Type B pancreatic cell (in vitro differentiated cells): ENCODE data around the gene MAML2. TPM values are rescaled to one million over a fixed set of nuclear protein-coding genes. Genes with fewer than 3 reads are reported as not detected.

Experiments
- DNase-seq: peaks from one replicate; pipeline ENCODE4 v3.0.0; 2021; ENCODE audit warnings: mixed read lengths; ENCODE audit not compliant: unreplicated experiment; ENCODE audit errors: extremely low spot score
- H3K27ac Mint-ChIP-seq: 2 replicates; pipeline ENCODE4 v1.8.0; 2021; ENCODE audit warnings: mild to moderate bottlenecking, mixed read lengths
- H3K27me3 Mint-ChIP-seq: 2 replicates; pipeline ENCODE4 v1.8.0; 2021; ENCODE audit warnings: mixed read lengths
- H3K36me3 Mint-ChIP-seq: 2 replicates; pipeline ENCODE4 v1.8.0; 2021; ENCODE audit warnings: mixed read lengths
- H3K4me1 Mint-ChIP-seq: one replicate; pipeline ENCODE4 v1.8.0; 2021; ENCODE audit warnings: mixed read lengths; ENCODE audit not compliant: unreplicated experiment
- H3K4me3 Mint-ChIP-seq: 2 replicates; pipeline ENCODE4 v1.8.0; 2021; ENCODE audit warnings: mild to moderate bottlenecking, mixed read lengths
- H3K9me3 Mint-ChIP-seq: 2 replicates; pipeline ENCODE4 v1.8.0; 2021; ENCODE audit warnings: mixed read lengths
- CTCF ChIP-seq: fragments of 200-600 bp; sonication (generic); conservative IDR thresholded peaks from 2 replicates; pipeline ENCODE4 v1.5.0; 2021; ENCODE audit warnings: antibody characterized with exemption, mild to moderate bottlenecking
- total RNA-seq: library from RNA; stranded (reverse); gene quantifications from 2 replicates; pipeline ENCODE4 v1.2.1, GENCODE V29; 2021; ENCODE audit warnings: low replicate concordance

Gene MAML2
- total RNA-seq, 1 donor from 2014 or later = 20.8 TPM

DNA sequence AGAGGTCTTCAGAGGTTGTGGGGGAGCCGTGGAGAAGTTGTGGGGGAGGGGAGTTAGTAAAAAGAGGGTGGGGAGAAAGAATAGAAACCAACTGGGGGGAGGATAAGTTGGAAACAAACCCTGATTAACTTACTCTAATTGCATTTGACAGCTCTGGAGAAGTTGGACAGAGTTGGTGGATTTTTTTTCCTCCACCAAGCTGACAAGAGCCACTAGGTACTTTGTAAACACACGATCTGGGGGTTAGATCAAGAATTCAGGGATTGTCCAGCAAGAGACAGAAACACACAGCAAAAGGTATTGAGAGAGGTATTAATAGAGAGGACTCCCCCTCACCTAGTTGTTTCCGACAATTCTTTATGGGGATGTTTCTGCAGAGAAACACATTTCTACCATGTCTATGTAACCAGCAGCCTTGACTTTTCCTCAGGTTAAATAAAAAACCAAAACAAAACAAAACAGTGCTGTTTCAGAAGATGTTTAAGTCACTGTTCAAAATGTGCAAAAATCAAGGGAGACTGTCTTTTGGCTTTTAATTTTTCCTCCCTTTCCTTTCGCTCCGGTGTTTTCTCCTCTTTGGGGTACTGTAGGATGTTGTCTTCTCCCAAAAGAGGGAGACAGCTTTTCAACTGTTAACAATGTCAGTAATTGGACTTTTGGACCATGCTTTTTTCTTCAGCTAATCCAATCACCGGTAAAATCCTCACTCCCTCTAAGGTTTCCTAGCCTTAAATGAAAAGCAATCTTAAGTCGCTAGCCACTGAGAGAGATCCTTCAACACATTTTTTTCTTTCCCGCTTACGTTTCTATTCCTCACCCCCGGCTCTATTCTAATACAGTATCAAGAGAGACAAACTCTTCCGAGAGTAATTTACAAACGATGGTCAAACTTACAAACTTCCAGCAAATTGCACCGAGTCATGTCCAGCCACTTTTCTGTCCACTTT lies 708 bp downstream of the MAML2 start:
- Mint-ChIP-seq H3K27ac (peak overlapping the region; percentile 86), H3K4me3 (peak overlapping the region; percentile 97), H3K4me1 (peaks cover 47% of the 10 kb centered on the region), H3K36me3 (peaks cover 6% of the 10 kb centered on the region), H3K9me3 (no peaks in the 10 kb centered on the region), H3K27me3 (no peaks in the 10 kb centered on the region)
- TF ChIP-seq CTCF = no peak
- no peak for DNase-seq

DNA sequence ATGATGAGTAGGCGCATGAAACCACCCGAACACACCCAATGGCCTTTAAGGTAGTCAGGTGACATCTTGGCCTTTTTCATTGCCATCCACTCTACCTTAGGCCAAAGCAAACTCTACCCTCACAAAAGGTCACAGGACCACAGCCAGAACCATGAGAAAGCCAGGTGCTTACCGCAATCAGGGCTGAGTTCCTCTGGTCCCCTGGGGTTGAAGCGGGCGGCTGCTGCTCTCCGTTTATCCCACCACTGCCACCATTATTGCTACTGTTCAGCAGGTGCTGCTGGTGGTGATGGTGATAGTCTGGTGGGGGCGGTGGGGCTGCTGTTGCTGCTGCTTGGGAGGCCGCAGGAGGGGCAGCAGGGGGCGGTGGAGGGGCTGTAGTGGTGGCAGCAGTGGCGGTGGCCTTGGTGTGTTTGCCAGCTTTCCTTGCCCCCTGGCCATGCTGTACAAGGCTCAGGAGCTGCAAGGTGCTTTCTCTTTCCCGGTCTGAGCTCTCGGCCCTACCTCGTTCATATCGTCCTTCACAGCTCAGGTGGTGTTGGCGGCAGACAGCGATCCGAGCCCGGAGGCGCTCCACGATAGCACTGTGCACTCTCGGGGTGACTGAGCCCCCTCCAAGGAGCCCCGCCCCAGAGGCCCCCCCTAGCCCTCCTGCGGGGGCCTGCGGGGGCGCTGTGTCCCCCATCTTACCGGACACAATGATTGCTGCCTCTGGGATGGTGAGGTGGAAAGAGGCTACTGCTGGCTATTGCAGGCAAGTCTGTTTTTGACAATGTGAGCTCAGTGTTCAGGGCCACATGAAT lies 1.6 kb downstream of the MAML2 start:
- no peak for DNase-seq

GRCh38 chr11:96340555-96340885 lies 2.5 kb downstream of the MAML2 start:
- H3K4me1 Mint-ChIP-seq = peaks cover 52% of the 10 kb centered on the region
- no peak for DNase-seq
- H3K9me3 Mint-ChIP-seq = no peaks in the 10 kb centered on the region
- H3K27ac Mint-ChIP-seq = peak overlapping the region; percentile 71
- H3K27me3 Mint-ChIP-seq = no peaks in the 10 kb centered on the region
- peaks cover 10% of the 10 kb centered on the region for H3K36me3 Mint-ChIP-seq
- TF ChIP-seq CTCF = no peak
- peak overlapping the region; percentile 97 for H3K4me3 Mint-ChIP-seq

More for the DNA sequence above, 1.6 kb downstream of the MAML2 start:
- H3K4me1 Mint-ChIP-seq = peaks cover 49% of the 10 kb centered on the region
- peaks cover 6% of the 10 kb centered on the region for H3K36me3 Mint-ChIP-seq
- TF ChIP-seq CTCF = peak; percentile 48
- no peaks in the 10 kb centered on the region for H3K9me3 Mint-ChIP-seq
- peak overlapping the region; percentile 86 for H3K27ac Mint-ChIP-seq
- no peaks in the 10 kb centered on the region for H3K27me3 Mint-ChIP-seq
- peak overlapping the region; percentile 97 for H3K4me3 Mint-ChIP-seq

DNA sequence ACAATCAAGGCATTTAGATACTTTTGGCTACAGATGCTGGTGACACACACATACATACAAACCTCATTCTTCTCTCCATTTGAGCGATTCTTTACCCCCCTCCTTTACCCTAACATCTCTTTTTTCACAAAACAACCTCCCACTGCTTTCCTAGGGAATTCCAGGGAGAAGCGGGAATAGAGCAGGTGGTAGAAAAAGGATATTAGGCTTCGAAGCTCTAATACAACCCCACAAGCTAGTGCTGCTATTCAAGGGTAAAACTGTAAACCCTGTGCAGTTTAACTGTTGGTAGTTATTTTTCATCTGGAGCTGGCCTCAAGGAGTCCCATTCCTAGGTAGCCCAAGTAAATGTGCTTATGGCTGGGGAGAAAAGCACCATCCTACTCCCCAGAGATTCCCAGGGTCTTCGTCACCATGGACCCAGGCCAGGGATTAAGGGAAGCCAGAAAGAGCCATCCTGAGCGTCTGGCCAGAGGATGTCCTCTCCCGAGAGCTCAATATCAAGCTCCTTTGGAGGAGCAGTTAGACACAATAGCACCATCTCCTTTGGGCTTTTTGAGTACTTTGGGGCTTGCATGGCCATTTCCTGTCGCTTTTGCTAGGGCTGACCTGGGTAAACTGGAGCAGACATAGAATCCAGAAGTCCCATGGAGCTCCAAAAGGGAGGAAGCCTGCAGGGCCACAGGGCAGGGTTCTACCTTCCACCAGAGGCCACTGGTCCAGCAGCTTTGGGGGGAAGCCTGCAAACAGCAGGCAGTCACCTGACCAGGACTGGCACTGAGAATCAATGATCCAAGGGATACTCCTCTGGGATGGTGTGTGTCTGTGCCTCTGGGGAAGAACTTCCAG lies 3.1 kb downstream of the MAML2 start:
- Mint-ChIP-seq H3K4me3 (peak overlapping the region; percentile 97), H3K9me3 (no peaks in the 10 kb centered on the region), H3K4me1 (peaks cover 56% of the 10 kb centered on the region), H3K27ac (peak overlapping the region; percentile 71), H3K36me3 (peaks cover 13% of the 10 kb centered on the region), H3K27me3 (no peaks in the 10 kb centered on the region)
- no peak for TF ChIP-seq CTCF
- DNase-seq = no peak
